Glutamatergic neuron (in vitro differentiated cells): ENCODE results near the gene MYOZ3. TPM values are rescaled to one million over a fixed set of nuclear protein-coding genes. Genes with fewer than 3 reads are reported as not detected.

Experiments
- DNase-seq: peaks from one replicate; pipeline ENCODE4 v3.0.0; 2022
- H3K27ac Mint-ChIP-seq: one replicate; pipeline ENCODE4 v1.8.0; 2020; ENCODE audit warnings: mild to moderate bottlenecking, mixed read lengths, inconsistent platforms; ENCODE audit not compliant: unreplicated experiment
- H3K27me3 Mint-ChIP-seq: one replicate; pipeline ENCODE4 v1.8.0; 2020; ENCODE audit warnings: mild to moderate bottlenecking, moderate library complexity, mixed read lengths, inconsistent platforms; ENCODE audit not compliant: unreplicated experiment
- H3K36me3 Mint-ChIP-seq: one replicate; pipeline ENCODE4 v1.8.0; 2020; ENCODE audit warnings: mild to moderate bottlenecking, mixed read lengths, inconsistent platforms; ENCODE audit not compliant: unreplicated experiment
- H3K4me1 Mint-ChIP-seq: one replicate; pipeline ENCODE4 v1.8.0; 2020; ENCODE audit warnings: mild to moderate bottlenecking, low read depth, mixed read lengths, inconsistent platforms; ENCODE audit not compliant: unreplicated experiment
- H3K4me3 Mint-ChIP-seq: one replicate; pipeline ENCODE4 v1.8.0; 2020; ENCODE audit warnings: mild to moderate bottlenecking, mixed read lengths, inconsistent platforms; ENCODE audit not compliant: unreplicated experiment
- H3K9me3 Mint-ChIP-seq: one replicate; pipeline ENCODE4 v1.8.0; 2020; ENCODE audit warnings: mild to moderate bottlenecking, moderate library complexity, mixed read lengths, inconsistent platforms; ENCODE audit not compliant: unreplicated experiment
- CTCF ChIP-seq: fragments of 200-600 bp; sonication (generic); IDR thresholded peaks from one replicate; pipeline ENCODE4 v1.5.0; 2021; ENCODE audit not compliant: partially characterized antibody, unreplicated experiment
- total RNA-seq: library from RNA; stranded (reverse); fragmentation: NEBNext Ultra II Directional; extraction: Animal tissue kit (Norgen Biotek cat#: 25700); gene quantifications from one replicate; pipeline ENCODE4 v1.2.1, GENCODE V29; 2021; ENCODE audit not compliant: unreplicated experiment

Gene MYOZ3
- total RNA-seq, 1 donor from 2014 or later, result 0.64 TPM

DNA sequence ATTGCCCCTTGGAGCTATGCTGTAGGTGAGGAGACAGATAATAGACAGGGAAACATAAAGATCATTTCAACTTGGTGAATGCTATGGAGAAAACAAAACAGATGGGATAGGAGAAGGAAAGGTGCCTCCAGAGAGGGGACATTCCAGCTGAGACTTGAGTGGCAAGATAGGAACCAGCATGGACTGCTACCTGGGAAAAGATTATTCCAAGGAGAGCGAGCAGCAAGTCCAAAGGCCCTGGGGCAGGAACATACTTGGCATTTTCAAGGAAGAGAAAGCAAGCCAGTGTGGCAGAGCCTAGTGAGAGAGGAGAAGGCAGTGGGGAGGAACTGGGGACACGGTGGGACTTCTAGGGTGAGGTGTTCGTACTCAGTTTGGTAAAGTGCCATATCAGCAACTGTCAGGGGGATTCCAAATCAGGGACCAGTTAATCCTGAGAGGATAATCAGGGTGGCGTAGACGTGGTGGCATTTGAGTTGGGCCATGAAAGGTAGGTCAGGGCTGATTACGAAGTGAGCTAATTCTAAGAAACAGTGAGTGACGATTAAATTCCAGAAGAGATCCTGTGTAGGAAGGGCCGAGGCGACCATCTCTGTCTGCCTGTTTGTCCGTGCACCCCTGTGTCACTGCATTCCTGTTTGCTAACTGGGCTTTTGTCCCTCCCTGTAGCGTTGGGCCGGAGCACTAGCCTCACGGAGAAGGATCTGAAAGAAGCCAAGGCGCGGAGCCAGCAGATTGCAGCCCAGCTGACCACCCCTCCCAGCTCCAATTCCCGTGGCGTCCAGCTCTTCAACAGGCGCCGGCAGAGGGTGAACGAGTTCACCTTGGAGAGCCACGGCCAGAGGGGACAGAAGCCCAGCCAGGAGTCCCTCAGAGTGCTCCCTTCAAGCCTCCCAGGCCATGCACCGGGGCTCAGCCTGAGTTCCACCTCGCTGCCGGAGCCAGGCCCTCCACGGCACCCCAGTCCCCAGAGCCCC, 13.5 kb upstream of the MYOZ3 start:
- DNase-seq, result no peak
- peaks cover 54% of the 10 kb centered on the region for H3K4me1 Mint-ChIP-seq
- peak overlapping the region; percentile 39 for H3K4me3 Mint-ChIP-seq
- peaks cover 12% of the 10 kb centered on the region for H3K36me3 Mint-ChIP-seq
- TF ChIP-seq CTCF, result no peak
- no peak overlapping the region for H3K27ac Mint-ChIP-seq
- H3K9me3 Mint-ChIP-seq, result peaks cover 7% of the 10 kb centered on the region
- H3K27me3 Mint-ChIP-seq, result peaks cover 19% of the 10 kb centered on the region

DNA sequence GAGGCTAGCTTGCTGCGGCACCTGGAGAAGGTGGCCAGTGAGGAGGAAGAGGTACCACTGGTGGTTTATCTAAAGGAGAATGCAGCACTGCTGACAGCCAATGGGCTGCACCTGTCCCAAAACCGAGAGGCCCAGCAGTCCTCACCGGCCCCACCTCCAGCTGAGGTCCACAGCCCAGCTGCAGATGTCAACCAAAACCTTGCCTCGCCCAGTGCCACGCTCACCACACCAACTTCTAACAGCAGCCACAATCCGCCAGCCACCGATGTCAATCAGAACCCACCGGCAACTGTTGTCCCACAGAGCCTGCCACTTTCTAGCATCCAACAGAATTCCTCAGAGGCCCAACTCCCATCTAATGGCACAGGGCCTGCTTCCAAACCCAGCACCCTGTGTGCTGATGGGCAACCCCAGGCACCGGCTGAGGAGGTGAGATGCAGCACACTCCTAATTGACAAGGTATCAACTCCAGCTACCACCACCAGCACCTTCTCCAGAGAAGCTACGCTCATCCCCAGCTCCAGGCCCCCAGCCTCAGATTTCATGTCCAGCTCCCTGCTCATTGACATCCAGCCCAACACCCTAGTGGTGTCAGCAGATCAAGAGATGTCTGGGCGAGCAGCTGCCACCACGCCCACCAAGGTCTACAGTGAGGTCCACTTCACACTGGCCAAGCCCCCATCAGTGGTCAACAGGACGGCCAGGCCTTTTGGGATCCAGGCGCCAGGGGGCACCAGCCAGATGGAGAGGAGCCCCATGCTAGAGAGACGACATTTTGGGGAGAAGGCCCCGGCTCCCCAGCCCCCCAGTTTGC, 12.6 kb upstream of the MYOZ3 start:
- peak overlapping the region; percentile 25 for H3K4me3 Mint-ChIP-seq

DNA sequence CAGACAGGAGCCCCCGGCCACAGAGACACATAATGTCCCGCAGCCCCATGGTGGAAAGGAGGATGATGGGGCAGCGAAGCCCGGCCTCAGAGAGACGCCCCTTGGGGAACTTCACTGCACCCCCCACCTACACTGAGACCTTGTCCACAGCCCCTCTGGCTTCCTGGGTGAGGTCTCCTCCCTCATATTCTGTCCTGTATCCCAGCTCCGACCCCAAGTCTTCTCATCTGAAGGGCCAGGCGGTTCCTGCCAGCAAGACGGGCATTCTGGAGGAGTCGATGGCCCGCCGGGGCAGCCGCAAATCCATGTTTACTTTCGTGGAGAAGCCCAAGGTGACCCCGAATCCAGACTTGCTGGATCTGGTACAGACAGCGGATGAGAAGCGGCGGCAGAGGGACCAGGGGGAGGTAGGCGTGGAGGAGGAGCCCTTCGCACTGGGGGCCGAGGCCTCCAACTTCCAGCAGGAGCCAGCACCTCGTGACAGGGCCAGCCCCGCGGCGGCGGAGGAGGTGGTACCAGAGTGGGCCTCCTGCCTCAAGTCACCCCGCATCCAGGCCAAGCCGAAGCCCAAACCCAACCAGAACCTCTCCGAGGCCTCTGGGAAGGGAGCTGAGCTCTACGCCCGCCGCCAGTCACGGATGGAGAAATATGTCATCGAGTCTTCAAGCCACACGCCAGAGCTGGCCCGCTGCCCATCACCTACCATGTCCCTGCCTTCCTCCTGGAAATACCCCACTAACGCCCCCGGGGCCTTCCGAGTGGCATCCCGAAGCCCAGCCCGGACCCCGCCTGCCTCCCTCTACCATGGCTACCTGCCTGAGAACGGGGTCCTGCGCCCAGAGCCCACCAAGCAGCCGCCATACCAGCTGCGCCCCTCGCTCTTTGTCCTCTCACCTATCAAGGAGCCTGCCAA, 11.7 kb upstream of the MYOZ3 start:
- H3K36me3 Mint-ChIP-seq, result peaks cover 12% of the 10 kb centered on the region
- H3K4me1 Mint-ChIP-seq, result peaks cover 49% of the 10 kb centered on the region
- no peak for TF ChIP-seq CTCF
- H3K27ac Mint-ChIP-seq, result no peak overlapping the region
- peaks cover 7% of the 10 kb centered on the region for H3K9me3 Mint-ChIP-seq
- peak; percentile 12 for DNase-seq
- no peak overlapping the region for H3K4me3 Mint-ChIP-seq
- peaks cover 19% of the 10 kb centered on the region for H3K27me3 Mint-ChIP-seq

More for the DNA sequence above, 12.6 kb upstream of the MYOZ3 start:
- peaks cover 12% of the 10 kb centered on the region for H3K36me3 Mint-ChIP-seq
- no peak for TF ChIP-seq CTCF
- H3K4me1 Mint-ChIP-seq, result peaks cover 51% of the 10 kb centered on the region
- H3K9me3 Mint-ChIP-seq, result peaks cover 7% of the 10 kb centered on the region
- no peak for DNase-seq
- H3K27ac Mint-ChIP-seq, result peak overlapping the region; percentile 84
- peaks cover 19% of the 10 kb centered on the region for H3K27me3 Mint-ChIP-seq

DNA sequence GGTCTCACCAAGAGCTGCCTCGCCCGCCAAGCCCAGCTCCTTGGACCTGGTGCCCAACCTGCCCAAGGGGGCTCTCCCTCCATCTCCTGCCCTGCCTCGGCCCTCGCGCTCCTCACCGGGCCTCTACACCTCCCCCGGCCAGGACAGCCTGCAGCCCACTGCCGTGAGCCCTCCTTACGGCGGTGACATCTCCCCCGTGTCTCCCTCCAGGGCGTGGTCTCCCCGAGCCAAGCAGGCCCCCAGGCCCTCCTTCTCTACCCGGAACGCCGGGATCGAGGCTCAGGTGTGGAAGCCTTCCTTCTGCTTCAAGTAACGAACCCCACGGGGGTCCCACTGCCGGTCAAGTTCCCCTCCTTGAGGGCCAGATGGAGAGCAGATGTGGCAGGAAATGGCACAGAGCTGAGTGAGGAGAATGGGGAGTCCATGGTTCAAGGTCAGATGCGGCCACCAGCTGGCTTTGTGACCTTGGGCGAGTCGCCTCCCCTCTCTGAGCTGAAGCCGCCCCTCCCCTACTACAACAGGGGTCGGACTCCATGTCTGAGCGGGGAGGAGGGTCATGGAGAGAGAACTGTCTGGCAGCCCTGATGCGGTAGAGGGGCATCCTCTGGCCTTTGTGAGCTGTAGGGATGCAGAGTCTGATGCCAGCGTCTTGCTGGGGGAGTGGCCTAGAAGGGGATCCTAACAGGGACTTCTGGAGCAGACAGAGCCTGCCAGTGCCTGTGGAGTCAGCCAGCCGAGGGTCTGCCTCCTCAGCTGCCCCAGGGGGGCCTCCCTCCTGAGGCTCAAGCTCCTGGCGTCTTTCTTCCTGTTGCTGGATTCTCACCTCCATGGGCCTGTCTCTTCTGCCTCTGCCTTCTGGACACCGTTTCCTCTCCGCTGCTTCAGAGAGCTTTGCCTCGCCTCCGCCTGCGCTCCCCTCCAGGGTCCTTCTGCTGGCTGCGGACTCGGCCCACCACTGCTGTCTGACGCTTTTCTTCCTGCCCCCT, 10.7 kb upstream of the MYOZ3 start:
- Mint-ChIP-seq H3K36me3 (peaks cover 12% of the 10 kb centered on the region), H3K4me1 (peaks cover 43% of the 10 kb centered on the region), H3K27me3 (peaks cover 19% of the 10 kb centered on the region), H3K27ac (peak overlapping the region; percentile 62), H3K4me3 (no peak overlapping the region), H3K9me3 (peaks cover 7% of the 10 kb centered on the region)
- TF ChIP-seq CTCF, result no peak
- peak; percentile 48 for DNase-seq
